ENCODE data around the gene PGAP2. TPM values are rescaled to one million over a fixed set of nuclear protein-coding genes. Genes with fewer than 3 reads are reported as not detected.
A peak's percentile ranks its signal among the peaks of the same experiment; 100 is the strongest.
"Not testable (repeated sequence)": the region's sequence is repeated elsewhere in the genome, so short reads cannot be mapped to it uniquely, and the experiment has no call there.

Gene PGAP2
- total RNA-seq, 1 experiment from 2014 or later: 53.6 TPM

- H3K27ac Mint-ChIP-seq (ENCODE audit: unreplicated experiment): no peak overlapping the region
- H3K27me3 Mint-ChIP-seq (ENCODE audit: insufficient read depth, unreplicated experiment): no peaks in the 10 kb centered on the region
- intact Hi-C loops (cut with micrococcal nuclease; ENCODE audit: unreplicated experiment): no loop called here
- POLR2A ChIA-PET: no interaction called here
- no peak for DNase-seq
- no peaks in the 10 kb centered on the region; the same call in 1 of the 2 replicates for H3K36me3 ChIP-seq (ENCODE audit: control insufficient read depth, insufficient read depth, low read length)
- no peak overlapping the region for H3K4me3 Mint-ChIP-seq (ENCODE audit: unreplicated experiment)
- no peaks in the 10 kb centered on the region for H3K9me3 Mint-ChIP-seq (ENCODE audit: unreplicated experiment)
- H3K27me3 ChIP-seq (replicated peaks; ENCODE audit: control insufficient read depth, insufficient read depth, low read length): no peaks in the 10 kb centered on the region
- peaks cover 14% of the 10 kb centered on the region for H3K4me1 Mint-ChIP-seq (ENCODE audit: low read depth, unreplicated experiment)
- CTCF ChIA-PET: interaction anchor here (0.8 kb wide), 1 partner anchor 21 kb away, joined by 3 read pairs; no protein-coding TSS in a partner anchor
- H3K36me3 Mint-ChIP-seq (ENCODE audit: insufficient read depth, unreplicated experiment): peaks cover 88% of the 10 kb centered on the region
- no peaks in the 10 kb centered on the region for H3K9me3 ChIP-seq
- no TSS peak for BruUV-seq (replicated peaks)
- no peak overlapping the region for H3K4me3 ChIP-seq (ENCODE audit: low read depth, low read length)
- TF ChIP-seq, protein P1, sequence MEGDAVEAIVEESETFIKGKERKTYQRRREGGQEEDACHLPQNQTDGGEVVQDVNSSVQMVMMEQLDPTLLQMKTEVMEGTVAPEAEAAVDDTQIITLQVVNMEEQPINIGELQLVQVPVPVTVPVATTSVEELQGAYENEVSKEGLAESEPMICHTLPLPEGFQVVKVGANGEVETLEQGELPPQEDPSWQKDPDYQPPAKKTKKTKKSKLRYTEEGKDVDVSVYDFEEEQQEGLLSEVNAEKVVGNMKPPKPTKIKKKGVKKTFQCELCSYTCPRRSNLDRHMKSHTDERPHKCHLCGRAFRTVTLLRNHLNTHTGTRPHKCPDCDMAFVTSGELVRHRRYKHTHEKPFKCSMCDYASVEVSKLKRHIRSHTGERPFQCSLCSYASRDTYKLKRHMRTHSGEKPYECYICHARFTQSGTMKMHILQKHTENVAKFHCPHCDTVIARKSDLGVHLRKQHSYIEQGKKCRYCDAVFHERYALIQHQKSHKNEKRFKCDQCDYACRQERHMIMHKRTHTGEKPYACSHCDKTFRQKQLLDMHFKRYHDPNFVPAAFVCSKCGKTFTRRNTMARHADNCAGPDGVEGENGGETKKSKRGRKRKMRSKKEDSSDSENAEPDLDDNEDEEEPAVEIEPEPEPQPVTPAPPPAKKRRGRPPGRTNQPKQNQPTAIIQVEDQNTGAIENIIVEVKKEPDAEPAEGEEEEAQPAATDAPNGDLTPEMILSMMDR (IDR thresholded peaks at IDR 0.05; ENCODE audit: insufficient read depth in 1 of 2, low read depth in 1 of 2, low read length in 1 of 2, severe bottlenecking in 1 of 2, unreplicated experiment in 1 of 2): no peak
- H3K4me1 ChIP-seq: 0 out of 2 replicates have a peak, but pooled peaks cover 7% of the 10 kb centered on the region
Observed at GRCh38 chr11:3786781-3787428, 21.5 kb upstream of the PGAP2 start.

DNA sequence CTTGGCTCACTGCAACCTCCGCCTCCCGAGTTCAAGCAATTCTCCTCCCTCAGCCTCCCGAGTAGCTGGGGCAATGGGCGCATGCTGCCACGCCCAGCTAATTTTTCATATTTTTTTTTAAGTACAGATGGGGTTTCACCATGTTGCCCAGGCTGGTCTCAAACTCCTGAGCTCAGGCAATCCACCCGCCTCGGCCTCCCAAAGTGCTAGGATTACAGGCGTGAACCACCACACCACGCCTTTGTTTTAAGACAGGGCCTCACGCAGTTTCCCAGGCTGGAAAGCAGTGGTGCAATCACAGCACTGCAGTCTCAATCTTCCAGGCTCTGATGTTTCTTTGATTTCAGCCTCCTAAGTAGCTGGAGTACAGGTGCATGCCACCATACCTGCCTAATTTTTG, 14.0 kb upstream of the PGAP2 start:
- BruUV-seq (replicated peaks); H3K27me3 ChIP-seq (replicated peaks; ENCODE audit: control insufficient read depth, insufficient read depth, low read length); intact Hi-C loops (cut with micrococcal nuclease; ENCODE audit: unreplicated experiment); CTCF ChIA-PET; H3K27ac Mint-ChIP-seq (ENCODE audit: unreplicated experiment); H3K9me3 Mint-ChIP-seq (ENCODE audit: unreplicated experiment); H3K4me3 ChIP-seq (ENCODE audit: low read depth, low read length); H3K9me3 ChIP-seq; H3K4me1 Mint-ChIP-seq (ENCODE audit: low read depth, unreplicated experiment); POLR2A ChIA-PET; H3K4me3 Mint-ChIP-seq (ENCODE audit: unreplicated experiment); H3K36me3 ChIP-seq (ENCODE audit: control insufficient read depth, insufficient read depth, low read length); H3K27me3 Mint-ChIP-seq (ENCODE audit: insufficient read depth, unreplicated experiment): not testable (repeated sequence)
- peaks cover 15% of the 10 kb centered on the region for H3K4me1 ChIP-seq
- peaks cover 81% of the 10 kb centered on the region for H3K36me3 Mint-ChIP-seq (ENCODE audit: insufficient read depth, unreplicated experiment)
- peak in 1 of 2 experiments; percentile 27 for DNase-seq

GRCh38 chr11:3795131-3796001, 13.0 kb upstream of the PGAP2 start:
- POLR2A ChIA-PET: interaction anchor here (1.3 kb wide), 1 partner anchor 14 kb away, joined by 4 read pairs; no protein-coding TSS in a partner anchor
- BruUV-seq (replicated peaks): TSS peak; percentile 53
- no peaks in the 10 kb centered on the region for H3K27me3 Mint-ChIP-seq (ENCODE audit: insufficient read depth, unreplicated experiment)
- CTCF ChIA-PET: interaction anchor here (3.3 kb wide), 1 partner anchor 13 kb away, joined by 32 read pairs; the partner anchor contains the start of gene PGAP2
- Histone ChIP-seq H3K9me3 (no peaks in the 10 kb centered on the region), H3K36me3 (ENCODE audit: control insufficient read depth, insufficient read depth, low read length) (peaks cover 1% of the 10 kb centered on the region; the same call in 1 of the 2 replicates), H3K27me3 (replicated peaks; ENCODE audit: control insufficient read depth, insufficient read depth, low read length) (no peaks in the 10 kb centered on the region), H3K4me3 (ENCODE audit: low read depth, low read length) (peak overlapping the region; percentile 59), H3K4me1 (peaks cover 15% of the 10 kb centered on the region)
- no peaks in the 10 kb centered on the region for H3K9me3 Mint-ChIP-seq (ENCODE audit: unreplicated experiment)
- TF ChIP-seq, protein P1 (IDR thresholded peaks at IDR 0.05; ENCODE audit: insufficient read depth in 1 of 2, low read depth in 1 of 2, low read length in 1 of 2, severe bottlenecking in 1 of 2, unreplicated experiment in 1 of 2): no peak
- peak overlapping the region; percentile 90 for H3K4me3 Mint-ChIP-seq (ENCODE audit: unreplicated experiment)
- peak overlapping the region; percentile 96 for H3K27ac Mint-ChIP-seq (ENCODE audit: unreplicated experiment)
- H3K4me1 Mint-ChIP-seq (ENCODE audit: low read depth, unreplicated experiment): peaks cover 7% of the 10 kb centered on the region
- H3K36me3 Mint-ChIP-seq (ENCODE audit: insufficient read depth, unreplicated experiment): peaks cover 74% of the 10 kb centered on the region
- intact Hi-C loops (cut with micrococcal nuclease; ENCODE audit: unreplicated experiment): loop anchor here (2.0 kb wide), 1 partner anchor 13 kb away; no protein-coding TSS in a partner anchor
- peak in 1 of 2 experiments; percentile 13 for DNase-seq
